KMS-11 (cell line): Measurements from ENCODE around the gene INPP5A.

Experiments
- H2AFZ ChIP-seq: fragments of 200-600 bp; sonication (generic); 2 replicates; pipeline ENCODE4 v1.6.1; 2016; ENCODE audit warnings: antibody characterized with exemption, mixed run types, low read depth
- H3K27ac ChIP-seq: fragments of 200-600 bp; sonication (generic); 2 replicates; pipeline ENCODE4 v1.6.1; 2016; ENCODE audit warnings: mild to moderate bottlenecking, mixed run types
- H3K27me3 ChIP-seq: fragments of 200-600 bp; sonication (generic); 2 replicates; pipeline ENCODE4 v1.6.1; 2017; ENCODE audit warnings: mild to moderate bottlenecking, low read depth, mixed run types, moderate library complexity; ENCODE audit not compliant: insufficient read depth
- H3K36me3 ChIP-seq: fragments of 200-600 bp; sonication (generic); 2 replicates; pipeline ENCODE4 v1.6.1; 2017; ENCODE audit warnings: mild to moderate bottlenecking, mixed run types; ENCODE audit not compliant: insufficient read depth
- H3K4me1 ChIP-seq: fragments of 200-600 bp; sonication (generic); 2 replicates; pipeline ENCODE4 v1.6.1; 2016; ENCODE audit warnings: mild to moderate bottlenecking, low read depth, mixed run types; ENCODE audit not compliant: poor library complexity, severe bottlenecking
- H3K4me2 ChIP-seq: fragments of 200-600 bp; sonication (generic); 2 replicates; pipeline ENCODE4 v1.7.0; 2016; ENCODE audit warnings: mild to moderate bottlenecking, mixed run types
- H3K4me3 ChIP-seq: fragments of 200-600 bp; sonication (generic); IDR thresholded peaks from 2 replicates; pipeline ENCODE4 v1.6.1; 2017; ENCODE audit warnings: low read depth, low read length, mixed read lengths; ENCODE audit not compliant: insufficient read depth
- H3K79me2 ChIP-seq: fragments of 200-600 bp; sonication (generic); 2 replicates; pipeline ENCODE4 v1.6.1; 2016; ENCODE audit warnings: low read depth, mixed run types; ENCODE audit not compliant: insufficient read depth
- H3K9ac ChIP-seq: fragments of 200-600 bp; sonication (generic); 2 replicates; pipeline ENCODE4 v1.6.1; 2016; ENCODE audit warnings: mild to moderate bottlenecking, mixed run types
- H4K20me1 ChIP-seq: fragments of 200-600 bp; sonication (generic); 2 replicates; pipeline ENCODE4 v1.6.1; 2016; ENCODE audit warnings: mild to moderate bottlenecking, mixed run types; ENCODE audit not compliant: insufficient read depth
- CTCF ChIP-seq: fragments of 200-600 bp; sonication (generic); conservative IDR thresholded peaks from 2 replicates; pipeline ENCODE4 v1.6.1; 2017; ENCODE audit warnings: low read depth, mild to moderate bottlenecking, antibody characterized with exemption, low read length, moderate library complexity, mixed read lengths

INPP5A gene

GRCh38 chr10:132536241-132536876 is 1.2 kb upstream of the INPP5A start:
- no peak for TF ChIP-seq CTCF
- Histone ChIP-seq H3K79me2 (no peaks in the 10 kb centered on the region; the same call in 1 of the 2 replicates), H3K4me2 (peak overlapping the region; percentile 46), H3K27me3 (no peaks in the 10 kb centered on the region), H3K27ac (peak overlapping the region; percentile 26; the same call in 1 of the 2 replicates), H2AFZ (peak overlapping the region; percentile 61), H4K20me1 (no peaks in the 10 kb centered on the region), H3K4me3 (no peak overlapping the region), H3K36me3 (no peaks in the 10 kb centered on the region), H3K9ac (peak overlapping the region; percentile 73), H3K4me1 (peaks cover 28% of the 10 kb centered on the region)

GRCh38 chr10:132536877-132537683 is 507 bp upstream of the INPP5A start:
- TF ChIP-seq CTCF, result no peak
- Histone ChIP-seq H3K4me2 (peak overlapping the region; percentile 46), H3K9ac (peak overlapping the region; percentile 73), H3K4me1 (peaks cover 36% of the 10 kb centered on the region), H3K79me2 (peaks cover 1% of the 10 kb centered on the region; the same call in 1 of the 2 replicates), H3K4me3 (no peak overlapping the region), H3K27ac (peak overlapping the region; percentile 26; the same call in 1 of the 2 replicates), H4K20me1 (no peaks in the 10 kb centered on the region), H3K36me3 (no peaks in the 10 kb centered on the region), H2AFZ (peak overlapping the region; percentile 61), H3K27me3 (no peaks in the 10 kb centered on the region)

GRCh38 chr10:132538031-132538789 is 623 bp downstream of the INPP5A start:
- Histone ChIP-seq H3K4me2 (peak overlapping the region; percentile 95), H3K4me1 (peaks cover 40% of the 10 kb centered on the region), H4K20me1 (no peaks in the 10 kb centered on the region), H3K27me3 (no peaks in the 10 kb centered on the region), H3K79me2 (peaks cover 8% of the 10 kb centered on the region; the same call in 1 of the 2 replicates), H3K4me3 (no peak overlapping the region), H3K27ac (no peak overlapping the region), H2AFZ (peak overlapping the region; percentile 49; the same call in 1 of the 2 replicates), H3K9ac (peak overlapping the region; percentile 64; the same call in 1 of the 2 replicates), H3K36me3 (no peaks in the 10 kb centered on the region)
- no peak for TF ChIP-seq CTCF

GRCh38 chr10:132538790-132539421 is 1.3 kb downstream of the INPP5A start:
- H3K4me3 ChIP-seq, result no peak overlapping the region
- no peaks in the 10 kb centered on the region for H3K36me3 ChIP-seq
- no peaks in the 10 kb centered on the region for H4K20me1 ChIP-seq
- peak overlapping the region; percentile 95 for H3K4me2 ChIP-seq
- no peak overlapping the region for H3K27ac ChIP-seq
- H3K79me2 ChIP-seq, result peaks cover 8% of the 10 kb centered on the region; the same call in 1 of the 2 replicates
- H3K27me3 ChIP-seq, result no peaks in the 10 kb centered on the region
- H3K9ac ChIP-seq, result no peak overlapping the region
- no peak for TF ChIP-seq CTCF
- no peak overlapping the region for H2AFZ ChIP-seq
- H3K4me1 ChIP-seq, result peaks cover 40% of the 10 kb centered on the region
